Gastroesophageal sphincter (tissue), 3 donors: Measurements from ENCODE around the gene CDK18.

Experiments used
- CTCF ChIP-seq, 4 experiments: fragments of 200-600 bp in 2 of 4; fragments of 450-650 bp in 2 of 4; sonication (generic) in 1 of 4; IDR thresholded peaks; one replicate each; pipeline ENCODE4 v1.5.1; 2017 to 2019; ENCODE audit warnings: antibody characterized with exemption in 4 of 4, mild to moderate bottlenecking in 2 of 4, moderate library complexity in 2 of 4
- EP300 ChIP-seq: sonication (generic); formaldehyde crosslinking; IDR thresholded peaks from one replicate; pipeline ENCODE4 v1.6.1; 2017; ENCODE audit warnings: antibody characterized with exemption, mild to moderate bottlenecking
- POLR2A ChIP-seq, 2 donors: fragments of 450-650 bp; IDR thresholded peaks; one replicate each; pipeline ENCODE4 v1.6.1; 2017; ENCODE audit warnings: antibody characterized with exemption in 2 of 2, mild to moderate bottlenecking in 2 of 2, moderate library complexity in 1 of 2
- POLR2AphosphoS5 ChIP-seq: sonication (generic); formaldehyde crosslinking; IDR thresholded peaks from one replicate; pipeline ENCODE4 v1.6.1; 2017; ENCODE audit warnings: antibody characterized with exemption

- TF ChIP-seq EP300 (no peak), CTCF (IDR thresholded peaks at IDR 0.05) (no peak), POLR2AphosphoS5 (no peak), POLR2A (IDR thresholded peaks at IDR 0.05) (no peak)
These were observed 3.9 kb upstream of the CDK18 start for GRCh38 chr1:205500240-205501233.
